Skeletal muscle tissue (tissue), 4 donors: ENCODE results near the gene SYNE1. TPM values are rescaled to one million over a fixed set of nuclear protein-coding genes. Genes with fewer than 3 reads are reported as not detected.
A peak's percentile ranks its signal among the peaks of the same experiment; 100 is the strongest.
"Not testable (repeated sequence)": the region's sequence is repeated elsewhere in the genome, so short reads cannot be mapped to it uniquely, and the experiment has no call there.

Experiments
- H3K27ac ChIP-seq: one replicate; pipeline ENCODE4 v1.7.0; 2013; ENCODE audit warnings: mild to moderate bottlenecking, low read depth, low read length, inconsistent platforms
- H3K27me3 ChIP-seq, 3 donors: one replicate each; pipeline ENCODE4 v1.7.0; 2013; ENCODE audit warnings: low read length in 3 of 3; ENCODE audit not compliant: control insufficient read depth in 3 of 3, insufficient read depth in 3 of 3
- H3K36me3 ChIP-seq, 3 donors: one replicate each; pipeline ENCODE4 v1.7.0; 2013; ENCODE audit warnings: low read length in 3 of 3; ENCODE audit not compliant: control insufficient read depth in 3 of 3, insufficient read depth in 3 of 3
- H3K4me1 ChIP-seq, 3 donors: one replicate each; pipeline ENCODE4 v1.7.0; 2013; ENCODE audit warnings: low read length in 3 of 3, mild to moderate bottlenecking in 3 of 3; ENCODE audit not compliant: control insufficient read depth in 3 of 3, insufficient read depth in 3 of 3
- H3K4me3 ChIP-seq, 3 donors: one replicate each; pipeline ENCODE4 v1.7.0; 2013; ENCODE audit warnings: low read length in 3 of 3
- H3K9ac ChIP-seq, 3 donors: one replicate each; pipeline ENCODE4 v1.7.0; 2013; ENCODE audit warnings: low read length in 3 of 3, mild to moderate bottlenecking in 3 of 3, moderate library complexity in 2 of 3, low read depth in 1 of 3
- H3K9me3 ChIP-seq, 3 donors: one replicate each; pipeline ENCODE4 v1.7.0; 2013; ENCODE audit warnings: low read length in 3 of 3; ENCODE audit not compliant: control insufficient read depth in 3 of 3
- total RNA-seq: library from RNA; depleted of rRNA; stranded (reverse); fragments of >200 nt; gene quantifications from one replicate; pipeline ENCODE4 v1.2.3, GENCODE V29; 2014
- donor health status: Osteomylitis.

SYNE1 gene, protein sequence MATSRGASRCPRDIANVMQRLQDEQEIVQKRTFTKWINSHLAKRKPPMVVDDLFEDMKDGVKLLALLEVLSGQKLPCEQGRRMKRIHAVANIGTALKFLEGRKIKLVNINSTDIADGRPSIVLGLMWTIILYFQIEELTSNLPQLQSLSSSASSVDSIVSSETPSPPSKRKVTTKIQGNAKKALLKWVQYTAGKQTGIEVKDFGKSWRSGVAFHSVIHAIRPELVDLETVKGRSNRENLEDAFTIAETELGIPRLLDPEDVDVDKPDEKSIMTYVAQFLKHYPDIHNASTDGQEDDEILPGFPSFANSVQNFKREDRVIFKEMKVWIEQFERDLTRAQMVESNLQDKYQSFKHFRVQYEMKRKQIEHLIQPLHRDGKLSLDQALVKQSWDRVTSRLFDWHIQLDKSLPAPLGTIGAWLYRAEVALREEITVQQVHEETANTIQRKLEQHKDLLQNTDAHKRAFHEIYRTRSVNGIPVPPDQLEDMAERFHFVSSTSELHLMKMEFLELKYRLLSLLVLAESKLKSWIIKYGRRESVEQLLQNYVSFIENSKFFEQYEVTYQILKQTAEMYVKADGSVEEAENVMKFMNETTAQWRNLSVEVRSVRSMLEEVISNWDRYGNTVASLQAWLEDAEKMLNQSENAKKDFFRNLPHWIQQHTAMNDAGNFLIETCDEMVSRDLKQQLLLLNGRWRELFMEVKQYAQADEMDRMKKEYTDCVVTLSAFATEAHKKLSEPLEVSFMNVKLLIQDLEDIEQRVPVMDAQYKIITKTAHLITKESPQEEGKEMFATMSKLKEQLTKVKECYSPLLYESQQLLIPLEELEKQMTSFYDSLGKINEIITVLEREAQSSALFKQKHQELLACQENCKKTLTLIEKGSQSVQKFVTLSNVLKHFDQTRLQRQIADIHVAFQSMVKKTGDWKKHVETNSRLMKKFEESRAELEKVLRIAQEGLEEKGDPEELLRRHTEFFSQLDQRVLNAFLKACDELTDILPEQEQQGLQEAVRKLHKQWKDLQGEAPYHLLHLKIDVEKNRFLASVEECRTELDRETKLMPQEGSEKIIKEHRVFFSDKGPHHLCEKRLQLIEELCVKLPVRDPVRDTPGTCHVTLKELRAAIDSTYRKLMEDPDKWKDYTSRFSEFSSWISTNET (N-terminal part only)
- 195 TPM for total RNA-seq

DNA sequence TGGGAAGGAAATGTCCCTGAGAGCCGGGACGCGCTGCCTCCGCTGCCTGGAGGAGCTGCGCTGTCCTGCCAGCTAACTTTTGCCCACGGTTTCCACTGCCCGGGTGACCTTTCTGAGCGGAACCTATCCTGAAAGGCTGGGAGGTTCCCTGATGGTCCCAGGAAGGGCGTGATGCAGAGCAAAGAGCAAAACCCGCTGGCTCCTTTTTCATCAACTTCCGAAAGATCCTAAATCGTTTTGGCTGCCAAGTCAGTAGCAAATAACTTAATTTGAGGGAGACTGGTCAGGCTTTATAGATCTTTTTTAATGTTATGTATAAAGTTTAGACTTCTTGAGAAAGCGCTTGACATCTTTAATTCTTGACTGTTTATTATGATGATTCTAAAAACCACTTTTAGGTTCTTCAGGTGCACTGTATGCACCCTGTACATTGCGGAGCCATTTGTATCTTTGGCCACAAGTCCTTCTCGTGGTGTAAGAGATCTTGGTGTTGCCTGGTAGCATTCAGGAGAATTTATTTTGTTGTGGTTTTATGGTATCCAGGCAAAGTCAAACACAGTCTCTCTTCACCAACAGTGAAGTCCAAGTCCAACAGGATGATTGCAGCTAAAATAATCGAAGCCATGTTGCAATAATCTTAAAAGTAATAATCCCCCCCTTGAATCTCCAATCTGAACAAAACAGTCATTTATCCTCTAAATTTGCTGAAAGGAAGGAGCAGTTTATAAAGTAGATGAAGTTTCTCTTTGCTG lies at the start of gene SYNE1:
SYNE1 (minus strand) TSS at position 67 of the 752 bp plus-strand sequence. CDS start 9,031 bp downstream, outside the sequence.
- no peaks in the 10 kb centered on the region for H3K36me3 ChIP-seq
- H3K9me3 ChIP-seq, result no peaks in the 10 kb centered on the region
- H3K4me1 ChIP-seq, result peaks cover 9 to 15% (median 14%) of the 10 kb centered on the region in 3 donors
- H3K4me3 ChIP-seq, result peak within 1 kb of the TSS; percentile 82 to 93 (median 82)
- H3K27ac ChIP-seq, result no peak within 1 kb of the TSS
- peaks cover 5 to 24% (median 19%) of the 10 kb centered on the region in 3 donors for H3K27me3 ChIP-seq
- H3K9ac ChIP-seq, result peak within 1 kb of the TSS; percentile 54 to 71 (median 63)

- no peaks in the 10 kb centered on the region for H3K27me3 ChIP-seq
- no peak overlapping the region for H3K9ac ChIP-seq
- H3K36me3 ChIP-seq, result no peaks in the 10 kb centered on the region
- no peaks in the 10 kb centered on the region for H3K9me3 ChIP-seq
- H3K27ac ChIP-seq, result no peak overlapping the region
- no peaks in the 10 kb centered on the region for H3K4me1 ChIP-seq
- H3K4me3 ChIP-seq, result no peak overlapping the region
These were observed 48.7 kb upstream of the SYNE1 start for GRCh38 chr6:152685819-152686218.

- not testable (repeated sequence) for H3K4me3 ChIP-seq, H3K36me3 ChIP-seq, H3K9ac ChIP-seq, H3K9me3 ChIP-seq, H3K27me3 ChIP-seq, H3K4me1 ChIP-seq, H3K27ac ChIP-seq
These were observed 45.8 kb upstream of the SYNE1 start for GRCh38 chr6:152682935-152683334.

GRCh38 chr6:152682141-152682540 lies 45.0 kb upstream of the SYNE1 start:
- H3K4me1 ChIP-seq, result no peaks in the 10 kb centered on the region
- no peaks in the 10 kb centered on the region for H3K27me3 ChIP-seq
- H3K36me3 ChIP-seq, result no peaks in the 10 kb centered on the region
- H3K27ac ChIP-seq, result no peak overlapping the region
- H3K4me3 ChIP-seq, result no peak overlapping the region
- H3K9ac ChIP-seq, result no peak overlapping the region
- H3K9me3 ChIP-seq, result no peaks in the 10 kb centered on the region

DNA sequence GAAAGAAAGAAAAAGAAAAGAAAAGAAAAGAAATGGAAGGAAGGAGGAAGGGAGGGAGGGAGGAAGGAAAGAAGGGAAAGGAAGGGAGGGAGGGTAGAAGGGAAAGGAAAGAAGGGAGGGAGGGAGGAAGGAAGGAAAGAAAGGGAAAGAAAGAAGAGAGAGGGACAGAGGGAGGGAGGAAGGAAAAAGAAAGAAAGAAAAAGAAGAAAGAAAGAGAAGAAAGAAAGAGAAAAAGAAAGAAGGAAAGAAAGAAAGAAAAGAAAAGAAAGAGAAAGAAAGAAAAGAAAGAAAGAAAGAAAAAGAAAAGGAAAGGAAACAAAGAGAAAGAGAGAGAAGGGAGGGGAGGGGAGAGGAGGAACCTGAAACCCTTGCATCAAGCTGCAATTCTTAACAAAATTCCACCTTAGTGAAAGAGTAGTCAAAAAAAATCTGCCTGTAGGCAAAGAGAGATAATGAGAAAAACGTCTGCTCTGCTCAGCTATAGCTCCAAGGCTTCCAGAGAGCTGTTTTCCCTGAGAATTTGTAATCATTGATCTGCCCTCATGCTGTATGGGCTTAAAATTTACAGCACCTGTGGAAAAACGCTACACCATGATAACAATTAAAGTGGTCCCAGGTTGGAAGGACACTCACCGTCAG lies 43.8 kb upstream of the SYNE1 start:
- Histone ChIP-seq H3K9ac (no peak overlapping the region), H3K36me3 (no peaks in the 10 kb centered on the region), H3K4me1 (no peaks in the 10 kb centered on the region), H3K27me3 (no peaks in the 10 kb centered on the region), H3K4me3 (no peak overlapping the region), H3K27ac (no peak overlapping the region), H3K9me3 (no peaks in the 10 kb centered on the region)

GRCh38 chr6:152680151-152680550 lies 43.0 kb upstream of the SYNE1 start:
- Histone ChIP-seq H3K4me1 (no peaks in the 10 kb centered on the region), H3K36me3 (no peaks in the 10 kb centered on the region), H3K4me3 (no peak overlapping the region), H3K9ac (no peak overlapping the region), H3K27me3 (no peaks in the 10 kb centered on the region), H3K27ac (no peak overlapping the region), H3K9me3 (no peaks in the 10 kb centered on the region)

GRCh38 chr6:152673236-152673635 lies 36.1 kb upstream of the SYNE1 start:
- Histone ChIP-seq H3K27me3 (no peaks in the 10 kb centered on the region), H3K27ac (no peak overlapping the region), H3K9ac (no peak overlapping the region)

GRCh38 chr6:152671171-152671570 lies 34.0 kb upstream of the SYNE1 start:
- Histone ChIP-seq H3K9me3 (no peaks in the 10 kb centered on the region), H3K36me3 (no peaks in the 10 kb centered on the region), H3K4me3 (no peak overlapping the region), H3K27ac (no peak overlapping the region), H3K4me1 (no peaks in the 10 kb centered on the region), H3K27me3 (no peaks in the 10 kb centered on the region), H3K9ac (no peak overlapping the region)

More at GRCh38 chr6:152673236-152673635, 36.1 kb upstream of the SYNE1 start:
- Histone ChIP-seq H3K4me1 (no peaks in the 10 kb centered on the region), H3K4me3 (no peak overlapping the region), H3K36me3 (no peaks in the 10 kb centered on the region), H3K9me3 (no peaks in the 10 kb centered on the region)

DNA sequence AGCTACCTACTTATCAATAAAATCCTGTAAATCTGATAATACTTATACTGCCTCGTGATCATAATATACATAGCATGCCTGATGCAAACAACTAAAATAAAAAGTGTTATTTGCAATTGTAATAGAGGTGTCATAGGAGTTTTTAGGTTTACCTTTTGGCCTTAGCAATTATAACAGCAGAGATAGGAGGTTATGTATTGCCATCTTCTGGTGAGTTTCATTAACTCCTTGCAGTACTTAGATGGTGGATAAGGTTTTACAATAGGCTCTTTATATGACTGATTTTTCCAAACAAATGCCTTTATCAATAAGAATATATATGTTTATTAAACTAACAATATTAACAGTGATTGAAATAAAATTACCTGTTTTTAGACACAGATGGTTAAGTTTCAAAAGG lies 32.7 kb upstream of the SYNE1 start:
- Histone ChIP-seq H3K4me3 (no peak overlapping the region), H3K27ac (no peak overlapping the region), H3K27me3 (no peaks in the 10 kb centered on the region), H3K4me1 (no peaks in the 10 kb centered on the region), H3K9me3 (no peaks in the 10 kb centered on the region), H3K36me3 (no peaks in the 10 kb centered on the region), H3K9ac (no peak overlapping the region)
